IPS-18a (cell line): ENCODE results near the gene SLC43A3.

Experiments
- H3K27ac ChIP-seq: one replicate; pipeline ENCODE4 v1.5.1; 2013; ENCODE audit warnings: low read length
- H3K27me3 ChIP-seq: one replicate; pipeline ENCODE4 v1.6.1; 2013; ENCODE audit warnings: mild to moderate bottlenecking, low read length; ENCODE audit not compliant: control insufficient read depth, insufficient read depth
- H3K36me3 ChIP-seq: one replicate; pipeline ENCODE4 v1.6.1; 2013; ENCODE audit warnings: low read depth, low read length; ENCODE audit not compliant: control insufficient read depth
- H3K4me1 ChIP-seq: one replicate; pipeline ENCODE4 v1.6.1; 2013; ENCODE audit warnings: low read depth, low read length; ENCODE audit not compliant: control insufficient read depth
- H3K4me3 ChIP-seq: one replicate; pipeline ENCODE4 v1.5.1; 2013; ENCODE audit warnings: low read length
- H3K9ac ChIP-seq: one replicate; pipeline ENCODE4 v1.6.1; 2013; ENCODE audit warnings: mild to moderate bottlenecking, low read length, moderate library complexity
- H3K9me3 ChIP-seq: one replicate; pipeline ENCODE4 v1.6.1; 2013; ENCODE audit warnings: low read depth, low read length; ENCODE audit not compliant: control insufficient read depth

SLC43A3 gene

DNA sequence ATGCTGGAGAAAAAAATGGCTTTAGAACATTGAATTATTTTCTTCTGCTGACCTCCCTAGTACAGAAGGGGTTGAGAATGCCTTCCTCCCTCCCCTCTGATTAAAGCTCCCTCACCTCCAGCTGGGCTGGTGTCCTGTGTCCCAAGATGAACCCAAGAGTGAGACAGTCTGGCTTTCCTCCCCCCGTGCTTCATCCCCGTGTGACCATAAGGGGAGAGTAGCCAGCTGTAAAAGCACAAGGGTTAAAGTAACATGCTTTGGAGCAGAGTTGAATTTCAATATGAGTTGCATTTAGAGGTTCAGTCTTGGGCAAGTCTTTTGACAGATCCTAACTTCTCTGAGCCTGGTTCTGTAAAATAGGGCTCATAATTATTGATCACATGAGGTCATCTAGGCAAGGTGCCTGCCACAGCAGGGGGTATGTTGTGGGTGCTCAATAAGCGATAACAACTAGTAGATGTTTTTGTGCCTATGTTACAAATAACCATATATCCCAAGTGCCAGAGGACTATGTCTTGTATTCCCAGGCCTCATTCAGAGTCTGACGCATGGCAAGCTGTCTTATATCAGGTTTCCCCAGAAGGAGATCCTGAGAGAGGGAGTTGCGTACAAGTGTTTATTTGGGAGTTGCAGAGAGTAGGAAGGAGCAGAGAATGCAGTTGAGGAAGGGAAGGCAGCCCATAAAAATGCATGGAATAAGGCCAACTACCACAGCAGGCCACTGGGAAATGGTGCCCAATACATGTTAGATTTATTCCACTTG, 40.6 kb downstream of the SLC43A3 start:
- no peak overlapping the region for H3K9ac ChIP-seq
- no peak overlapping the region for H3K4me3 ChIP-seq
- no peak overlapping the region for H3K27ac ChIP-seq
- no peaks in the 10 kb centered on the region for H3K9me3 ChIP-seq
- H3K4me1 ChIP-seq = no peaks in the 10 kb centered on the region
- no peaks in the 10 kb centered on the region for H3K27me3 ChIP-seq
- H3K36me3 ChIP-seq = no peaks in the 10 kb centered on the region

DNA sequence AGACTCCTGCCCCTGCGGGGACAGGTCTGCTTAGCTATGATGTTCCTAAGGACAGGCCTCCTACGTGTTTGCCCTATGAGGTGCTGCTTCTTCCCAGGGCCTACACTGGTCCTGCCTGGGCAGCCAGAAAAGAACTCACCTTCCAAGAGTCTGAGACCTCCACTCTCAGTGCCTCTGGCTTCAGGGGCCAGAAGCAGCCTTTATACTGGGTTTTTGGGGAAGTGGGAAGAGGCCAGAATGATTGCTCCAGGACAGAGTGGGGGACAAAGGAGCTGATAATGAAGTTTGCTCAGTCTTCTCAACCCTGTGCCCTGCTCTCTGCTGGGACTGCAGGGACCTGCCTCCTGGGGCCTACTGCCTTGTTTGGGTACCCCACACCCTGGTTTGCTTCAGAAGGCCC, 45.9 kb downstream of the SLC43A3 start, which contains the start of gene PRG3:
Gene PRG3, minus strand, starts transcription at position 176 of the 400 bp plus-strand sequence. CDS start 442 bp downstream, outside the sequence.
- Histone ChIP-seq H3K27me3 (peaks cover 5% of the 10 kb centered on the region), H3K27ac (no peak within 1 kb of the TSS), H3K9me3 (no peaks in the 10 kb centered on the region)

DNA sequence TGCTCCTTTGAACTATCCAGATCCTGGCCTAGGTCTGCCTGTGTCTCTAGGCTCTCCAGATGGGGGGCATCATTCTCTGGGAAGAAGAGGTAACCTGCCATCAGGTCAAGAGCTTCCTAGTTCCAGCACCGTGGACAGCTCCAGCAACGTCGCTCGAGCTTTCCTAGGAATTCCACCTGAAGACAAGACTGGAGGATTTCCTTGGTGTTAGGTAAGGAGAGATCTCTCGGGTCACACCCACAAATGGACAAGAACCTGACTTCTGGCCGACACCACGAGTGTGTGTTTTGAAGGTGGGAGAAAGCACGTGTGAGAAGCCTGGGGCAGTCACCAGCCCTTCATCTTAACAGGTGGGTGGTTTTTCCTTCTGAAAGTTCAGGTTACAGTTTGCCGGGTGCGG, 47.2 kb downstream of the SLC43A3 start:
- Histone ChIP-seq H3K4me1 (no peaks in the 10 kb centered on the region), H3K9me3 (no peaks in the 10 kb centered on the region), H3K27ac (no peak overlapping the region), H3K36me3 (no peaks in the 10 kb centered on the region), H3K4me3 (no peak overlapping the region), H3K27me3 (peaks cover 5% of the 10 kb centered on the region), H3K9ac (no peak overlapping the region)

More for the DNA sequence above, 45.9 kb downstream of the SLC43A3 start, which contains the start of gene PRG3:
- Histone ChIP-seq H3K36me3 (no peaks in the 10 kb centered on the region), H3K4me1 (no peaks in the 10 kb centered on the region), H3K9ac (no peak within 1 kb of the TSS), H3K4me3 (no peak within 1 kb of the TSS)

DNA sequence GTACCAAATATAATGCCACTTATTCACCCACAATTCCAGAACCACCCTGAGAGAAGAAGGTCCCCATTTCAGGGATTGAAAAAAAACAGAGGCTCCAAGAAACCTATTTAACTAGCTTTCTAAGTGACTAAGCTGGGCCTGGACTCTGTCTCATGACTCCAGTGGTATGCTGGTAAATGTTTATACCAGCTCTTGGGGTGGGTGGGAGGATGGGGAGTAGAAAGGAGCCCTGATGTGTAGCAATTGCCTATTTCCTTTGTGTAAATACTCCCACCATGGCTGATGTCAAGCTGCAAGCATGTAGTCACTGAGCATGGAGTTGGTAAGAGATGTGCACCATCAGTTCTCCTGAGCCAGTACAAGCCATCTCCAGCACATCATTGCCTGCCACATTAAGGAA, 48.7 kb downstream of the SLC43A3 start:
- no peaks in the 10 kb centered on the region for H3K4me1 ChIP-seq
- H3K27ac ChIP-seq = no peak overlapping the region
- no peak overlapping the region for H3K4me3 ChIP-seq
- no peaks in the 10 kb centered on the region for H3K9me3 ChIP-seq
- no peak overlapping the region for H3K9ac ChIP-seq
- peaks cover 5% of the 10 kb centered on the region for H3K27me3 ChIP-seq
- no peaks in the 10 kb centered on the region for H3K36me3 ChIP-seq

DNA sequence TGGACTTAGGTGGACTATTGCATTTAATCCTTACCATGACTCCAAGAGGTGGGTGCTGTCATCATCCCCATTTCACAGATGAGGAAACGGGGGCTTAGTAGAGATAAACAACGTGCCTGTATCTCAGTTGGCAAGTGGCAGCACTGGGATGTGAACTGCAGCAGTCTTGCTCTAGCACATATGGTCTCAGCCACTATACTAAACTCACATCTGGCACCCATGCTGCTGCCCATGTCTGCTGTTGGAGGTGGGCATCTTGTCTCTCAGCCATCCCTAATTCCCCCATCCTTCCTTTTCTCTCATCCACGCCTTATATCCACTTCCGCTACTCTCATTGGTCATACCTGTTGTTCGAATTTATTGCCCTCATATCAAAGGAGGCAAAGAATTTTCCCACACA, 49.8 kb downstream of the SLC43A3 start:
- Histone ChIP-seq H3K9me3 (no peaks in the 10 kb centered on the region), H3K27me3 (peaks cover 5% of the 10 kb centered on the region), H3K27ac (no peak overlapping the region), H3K4me3 (no peak overlapping the region), H3K9ac (no peak overlapping the region), H3K36me3 (no peaks in the 10 kb centered on the region), H3K4me1 (no peaks in the 10 kb centered on the region)

DNA sequence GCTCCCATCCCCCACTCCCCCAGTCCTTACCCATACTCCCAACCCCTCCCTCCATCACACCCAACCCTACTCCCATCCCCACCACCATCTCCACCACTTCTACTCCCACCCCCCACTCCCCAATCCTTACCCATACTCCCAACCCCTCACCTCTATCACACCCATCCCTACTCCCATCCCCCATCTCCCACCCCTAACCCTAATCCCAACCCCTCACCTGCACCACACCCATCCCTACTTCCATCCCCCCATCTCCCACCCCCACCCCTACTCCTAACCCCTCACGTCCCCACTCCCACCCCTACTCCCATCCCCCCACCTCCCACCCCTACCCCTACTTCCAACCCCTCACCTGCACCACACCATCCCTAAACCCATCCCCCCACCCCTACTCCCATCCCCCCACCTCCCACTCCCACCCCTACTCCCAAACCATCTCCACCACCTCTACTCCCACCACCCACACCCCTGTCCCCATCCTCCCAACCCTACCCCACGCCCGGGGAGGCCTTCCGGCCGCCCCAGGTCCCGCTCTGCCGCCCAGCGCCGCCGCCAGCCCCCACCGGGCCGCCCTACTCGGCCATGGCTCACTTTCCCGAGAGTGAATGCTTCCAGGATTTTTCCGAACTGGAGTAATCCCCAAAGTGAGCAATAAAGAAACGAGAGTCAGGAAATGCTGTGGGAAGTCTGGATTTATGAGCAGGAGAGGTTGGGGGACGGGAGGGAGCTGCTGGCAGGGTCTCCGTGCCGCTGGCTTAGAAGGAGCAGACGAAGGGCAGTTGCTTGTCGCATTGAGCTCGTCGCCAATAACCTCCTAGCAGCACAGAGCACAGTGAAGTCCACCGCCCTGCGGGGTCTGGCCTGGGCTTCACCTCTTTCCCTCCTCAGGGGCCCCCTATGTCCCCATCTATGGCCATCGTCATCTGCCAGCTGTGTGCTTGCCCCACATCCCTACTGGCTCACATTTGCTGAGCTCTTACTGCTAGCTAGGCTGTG, 50.5 kb downstream of the SLC43A3 start:
- Histone ChIP-seq H3K4me3 (no peak overlapping the region), H3K9me3 (no peaks in the 10 kb centered on the region), H3K9ac (no peak overlapping the region), H3K36me3 (no peaks in the 10 kb centered on the region), H3K4me1 (no peaks in the 10 kb centered on the region), H3K27ac (no peak overlapping the region), H3K27me3 (peaks cover 5% of the 10 kb centered on the region)

DNA sequence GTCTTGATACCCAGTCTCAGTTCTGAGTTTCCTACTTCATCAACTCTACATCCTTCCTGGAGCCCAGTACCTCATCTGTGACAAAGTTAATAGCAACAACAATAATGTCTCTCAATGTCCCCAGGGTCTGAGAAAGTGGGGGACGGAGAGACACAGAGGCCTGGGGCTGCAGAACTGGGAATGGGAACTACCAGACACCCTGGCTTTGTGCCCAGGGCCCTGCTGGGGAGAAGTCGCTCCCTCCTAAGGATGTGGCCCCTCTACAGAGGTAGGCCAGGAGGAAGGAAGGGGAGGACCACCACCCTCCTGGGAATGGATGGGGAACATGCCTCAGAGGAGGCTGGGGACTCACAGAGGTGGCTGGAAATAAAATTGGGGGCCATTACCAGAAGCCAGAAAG, 51.4 kb downstream of the SLC43A3 start:
- no peak overlapping the region for H3K9ac ChIP-seq
- H3K9me3 ChIP-seq = no peaks in the 10 kb centered on the region

DNA sequence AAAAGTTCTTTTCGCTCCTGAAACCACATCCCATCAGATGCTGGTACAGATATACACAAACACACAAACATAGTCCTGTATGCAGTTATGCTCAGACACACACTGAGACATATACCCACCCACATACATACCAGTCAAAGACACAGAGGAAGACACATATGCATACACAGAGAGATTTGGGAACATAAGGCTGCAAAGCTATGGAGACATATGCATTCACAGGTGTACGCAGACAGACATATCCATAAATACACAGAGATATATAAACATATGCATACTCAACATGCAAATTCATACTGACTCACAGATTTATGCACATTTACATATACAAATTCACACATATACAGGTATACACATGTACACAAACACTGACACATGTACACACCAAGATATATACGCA, 52.0 kb downstream of the SLC43A3 start:
- Histone ChIP-seq H3K4me3 (no peak overlapping the region), H3K27me3 (peaks cover 5% of the 10 kb centered on the region), H3K9me3 (no peaks in the 10 kb centered on the region), H3K27ac (no peak overlapping the region), H3K4me1 (no peaks in the 10 kb centered on the region), H3K9ac (no peak overlapping the region), H3K36me3 (no peaks in the 10 kb centered on the region)

More for the DNA sequence above, 51.4 kb downstream of the SLC43A3 start:
- Histone ChIP-seq H3K36me3 (no peaks in the 10 kb centered on the region), H3K4me3 (no peak overlapping the region), H3K27me3 (peaks cover 5% of the 10 kb centered on the region), H3K4me1 (no peaks in the 10 kb centered on the region), H3K27ac (no peak overlapping the region)

DNA sequence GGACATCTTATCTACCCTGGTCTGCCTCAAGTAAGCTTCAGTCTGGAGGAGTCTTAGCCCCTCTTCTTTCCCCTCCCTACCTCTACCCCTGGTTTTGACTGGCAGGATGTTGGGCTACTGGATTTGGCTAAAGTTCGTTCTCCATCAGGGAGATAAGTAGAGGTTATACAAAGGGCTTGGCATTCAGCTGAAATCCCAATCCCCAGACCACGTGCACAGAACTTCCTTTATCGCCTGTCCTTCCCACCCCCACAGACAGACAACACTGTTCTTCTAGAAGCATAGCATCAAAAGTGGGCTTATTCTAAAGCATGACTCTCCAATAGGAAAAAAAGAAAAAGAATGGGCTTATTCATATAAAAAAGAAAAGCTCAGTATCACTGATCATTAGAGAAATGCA, 53.8 kb downstream of the SLC43A3 start:
- no peak overlapping the region for H3K4me3 ChIP-seq
- no peaks in the 10 kb centered on the region for H3K9me3 ChIP-seq

DNA sequence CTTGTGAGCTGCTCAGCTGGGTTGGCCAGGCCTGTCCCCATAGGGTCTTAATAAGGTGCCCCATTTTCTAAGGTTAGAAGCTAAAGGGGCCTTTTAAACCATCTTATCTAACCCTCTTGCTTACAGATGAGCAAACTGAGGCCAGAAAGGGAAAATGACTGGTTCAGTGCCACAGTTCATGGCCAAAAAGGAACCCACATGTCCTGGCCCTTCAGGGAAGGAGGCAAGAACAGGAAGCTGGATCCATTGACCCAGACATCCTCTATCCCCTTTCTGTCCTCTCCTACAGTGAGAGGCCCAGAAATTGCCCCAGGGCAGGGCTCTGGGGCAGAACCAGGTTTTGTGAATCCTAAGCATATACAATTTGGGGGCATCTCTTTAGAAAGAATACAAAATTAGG, 56.0 kb downstream of the SLC43A3 start:
- Histone ChIP-seq H3K36me3 (no peaks in the 10 kb centered on the region), H3K27ac (no peak overlapping the region), H3K4me3 (no peak overlapping the region), H3K4me1 (peaks cover 5% of the 10 kb centered on the region), H3K27me3 (no peaks in the 10 kb centered on the region), H3K9ac (no peak overlapping the region), H3K9me3 (no peaks in the 10 kb centered on the region)

More for the DNA sequence above, 53.8 kb downstream of the SLC43A3 start:
- peaks cover 5% of the 10 kb centered on the region for H3K27me3 ChIP-seq
- H3K4me1 ChIP-seq = no peaks in the 10 kb centered on the region
- H3K36me3 ChIP-seq = no peaks in the 10 kb centered on the region
- no peak overlapping the region for H3K9ac ChIP-seq
- H3K27ac ChIP-seq = no peak overlapping the region

DNA sequence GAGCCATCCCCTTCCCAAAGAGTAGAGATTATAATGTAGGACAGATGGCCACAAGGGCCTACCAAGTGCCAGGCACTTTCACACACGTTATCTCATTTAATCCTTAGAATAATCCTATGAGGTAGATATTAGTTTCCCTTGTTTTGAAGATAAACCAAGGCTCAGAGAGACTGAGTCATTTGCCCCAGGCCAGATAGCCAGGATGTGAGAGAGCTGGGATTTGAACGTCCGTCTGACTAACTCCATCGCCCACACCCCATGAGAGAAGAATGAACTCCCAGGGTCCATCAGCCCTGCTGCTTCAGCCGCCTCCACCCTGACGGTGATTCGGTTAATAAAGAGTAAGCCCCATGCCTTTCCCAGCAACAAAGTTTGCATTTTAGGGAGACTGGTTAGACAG, 56.7 kb downstream of the SLC43A3 start:
- H3K9ac ChIP-seq = no peak overlapping the region

More for the DNA sequence above, 56.7 kb downstream of the SLC43A3 start:
- no peak overlapping the region for H3K4me3 ChIP-seq
- H3K27me3 ChIP-seq = no peaks in the 10 kb centered on the region
- no peaks in the 10 kb centered on the region for H3K36me3 ChIP-seq
- no peak overlapping the region for H3K27ac ChIP-seq
- H3K9me3 ChIP-seq = no peaks in the 10 kb centered on the region
- H3K4me1 ChIP-seq = peaks cover 12% of the 10 kb centered on the region
